ENCODE data around the gene FNBP1L.
"Not testable (repeated sequence)": the region's sequence is repeated elsewhere in the genome, so short reads cannot be mapped to it uniquely, and the experiment has no call there.

FNBP1L gene

GRCh38 chr1:93446837-93447451 lies 974 bp upstream of the FNBP1L start:
- peak; percentile 85 for DNase-seq

GRCh38 chr1:93448292-93448982 lies 519 bp downstream of the FNBP1L start:
- peak; percentile 42 for DNase-seq

GRCh38 chr1:93448983-93449804 lies 1.3 kb downstream of the FNBP1L start:
- peak; percentile 52 for DNase-seq

GRCh38 chr1:93450321-93450720 lies 2.4 kb downstream of the FNBP1L start:
- no peak for DNase-seq

- DNase-seq, result no peak
Measured at GRCh38 chr1:93453911-93454310, 6.0 kb downstream of the FNBP1L start.

DNA sequence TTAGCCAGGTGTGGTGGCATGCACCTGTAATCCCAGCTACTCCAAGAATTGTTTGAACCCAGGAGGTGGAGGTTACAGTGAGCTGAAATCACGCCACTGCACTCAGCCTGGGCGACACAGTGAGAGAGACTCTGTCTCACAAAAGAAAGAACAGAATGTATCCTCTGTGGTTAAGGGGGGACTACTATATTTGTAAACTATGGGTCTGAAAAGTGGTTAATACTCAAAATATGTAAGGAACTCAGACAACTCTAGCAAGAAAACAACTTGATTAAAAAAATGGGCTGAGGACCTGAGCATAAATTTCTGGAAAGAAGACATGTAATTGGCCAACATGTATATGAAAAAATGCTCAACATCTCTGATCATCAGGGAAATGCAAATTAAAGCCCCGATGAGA lies 11.2 kb downstream of the FNBP1L start:
- DNase-seq, result no peak

DNA sequence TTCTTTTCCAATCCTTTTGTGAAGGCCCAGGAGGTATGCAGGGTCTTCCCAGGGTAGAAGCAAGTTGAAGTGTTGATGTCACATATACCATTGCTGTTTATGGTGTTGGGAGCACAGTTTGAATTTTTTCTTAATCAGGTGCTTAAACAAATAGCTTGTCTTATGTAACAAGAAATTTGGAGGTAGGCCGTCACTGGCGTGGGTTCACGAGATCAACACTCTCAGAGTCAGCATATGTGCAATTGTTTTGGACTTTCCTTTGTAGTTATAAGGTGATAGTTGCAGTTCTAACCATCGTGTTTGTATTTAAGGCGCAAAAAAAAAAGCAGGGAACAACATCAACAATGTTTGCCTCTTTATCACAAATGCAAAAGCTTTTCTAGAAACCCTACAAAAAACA lies 13.3 kb downstream of the FNBP1L start:
- DNase-seq, result no peak

DNA sequence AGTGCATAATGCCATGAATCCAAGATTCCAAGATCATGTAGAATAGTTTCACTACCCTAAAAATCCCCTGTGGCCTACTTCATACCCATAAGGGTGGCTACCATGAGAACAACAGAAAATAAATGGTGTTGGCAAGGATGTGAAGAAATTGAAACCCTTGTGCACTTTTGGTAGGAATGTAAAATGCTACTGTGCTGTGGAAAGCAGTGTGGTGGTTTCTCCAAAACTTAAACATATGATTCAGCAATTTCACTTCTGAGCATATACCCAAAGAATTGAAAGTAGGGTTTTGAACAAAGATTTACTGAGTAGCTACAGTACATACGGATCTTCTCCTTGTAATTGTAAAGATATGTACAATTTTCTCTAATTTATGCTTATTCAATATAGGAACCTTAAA lies 16.0 kb downstream of the FNBP1L start:
- DNase-seq, result no peak

DNA sequence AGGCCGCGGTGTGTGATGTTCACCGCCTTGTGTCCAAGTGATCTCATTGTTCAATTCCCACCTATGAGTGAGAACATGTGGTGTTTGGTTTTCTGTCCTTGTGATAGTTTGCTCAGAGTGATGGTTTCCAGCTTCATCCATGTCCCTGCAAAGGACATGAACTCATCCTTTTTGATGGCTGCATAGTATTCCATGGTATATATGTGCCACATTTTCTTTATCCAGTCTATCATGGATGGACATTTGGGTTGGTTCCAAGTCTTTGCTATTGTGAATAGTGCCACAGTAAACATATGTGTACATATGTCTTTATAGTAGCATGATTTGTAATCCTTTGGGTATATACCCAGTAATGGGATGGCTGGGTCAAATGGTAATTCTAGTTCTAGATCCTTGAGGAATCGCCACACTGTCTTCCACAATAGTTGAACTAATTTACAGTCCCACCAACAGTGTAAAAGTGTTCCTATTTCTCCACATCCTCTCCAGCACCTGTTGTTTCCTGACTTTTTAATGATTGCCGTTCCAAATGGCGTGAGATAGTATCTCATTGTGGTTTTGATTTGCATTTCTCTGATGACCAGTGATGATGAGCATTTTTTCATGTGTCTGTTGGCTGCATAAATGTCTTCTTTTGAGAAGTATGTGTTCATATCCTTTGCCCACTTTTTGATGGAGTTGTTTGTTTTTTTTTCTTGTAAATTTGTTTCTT lies 17.6 kb downstream of the FNBP1L start:
- DNase-seq, result not testable (repeated sequence)

- DNase-seq, result no peak
Measured at GRCh38 chr1:93467606-93468005, 19.7 kb downstream of the FNBP1L start.

GRCh38 chr1:93468662-93469061 lies 20.7 kb downstream of the FNBP1L start:
- no peak for DNase-seq

- DNase-seq, result not testable (repeated sequence)
Measured at GRCh38 chr1:93469223-93469622, 21.3 kb downstream of the FNBP1L start.

GRCh38 chr1:93471284-93471683 lies 23.4 kb downstream of the FNBP1L start:
- no peak for DNase-seq

- no peak for DNase-seq
Measured at GRCh38 chr1:93471911-93472310, 24.0 kb downstream of the FNBP1L start.

- no peak for DNase-seq
Measured at GRCh38 chr1:93474321-93474720, 26.4 kb downstream of the FNBP1L start.

GRCh38 chr1:93475681-93476080 lies 27.8 kb downstream of the FNBP1L start:
- no peak for DNase-seq

- not testable (repeated sequence) for DNase-seq
Measured at GRCh38 chr1:93479133-93479745, 31.3 kb downstream of the FNBP1L start.

DNA sequence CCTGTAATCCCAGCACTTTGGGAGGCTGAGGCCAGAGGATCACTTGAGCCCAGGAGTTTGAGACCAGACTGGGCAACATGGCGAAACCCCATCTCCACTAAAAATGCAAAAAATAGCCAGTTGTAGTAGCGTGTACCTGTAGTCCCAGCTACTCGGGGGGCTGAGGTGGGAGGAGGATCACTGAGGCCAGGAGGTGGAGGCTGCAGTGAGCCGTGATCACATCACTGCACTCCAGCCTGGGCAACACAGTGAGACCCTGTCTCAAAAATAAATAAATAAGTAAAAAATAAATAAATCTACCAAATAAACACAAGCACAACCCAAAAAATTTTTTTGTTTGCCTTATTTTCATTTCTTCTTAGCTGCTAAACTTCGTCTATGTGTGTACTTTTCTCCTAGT lies 34.0 kb downstream of the FNBP1L start:
- not testable (repeated sequence) for DNase-seq

- DNase-seq, result no peak
Measured at GRCh38 chr1:93483200-93483599, 35.3 kb downstream of the FNBP1L start.

DNA sequence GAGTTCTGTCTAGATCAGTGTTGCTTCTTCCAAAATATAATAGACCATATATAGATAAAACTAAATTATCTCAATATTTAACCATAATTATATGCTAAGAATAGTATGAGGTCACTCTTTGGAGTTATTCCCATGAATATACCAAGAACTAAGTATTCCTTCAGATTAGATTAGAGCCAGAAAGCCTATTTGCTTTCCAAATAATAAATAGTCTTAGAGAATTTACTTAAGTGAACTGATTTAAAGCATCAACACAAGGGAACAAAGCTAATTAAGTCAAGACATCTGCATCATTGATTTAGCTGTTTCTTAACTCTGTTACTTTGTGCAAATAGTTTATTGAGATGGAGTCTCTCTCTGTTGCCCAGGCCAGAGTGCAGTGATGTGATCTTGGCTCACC lies 35.7 kb downstream of the FNBP1L start:
- no peak for DNase-seq

DNA sequence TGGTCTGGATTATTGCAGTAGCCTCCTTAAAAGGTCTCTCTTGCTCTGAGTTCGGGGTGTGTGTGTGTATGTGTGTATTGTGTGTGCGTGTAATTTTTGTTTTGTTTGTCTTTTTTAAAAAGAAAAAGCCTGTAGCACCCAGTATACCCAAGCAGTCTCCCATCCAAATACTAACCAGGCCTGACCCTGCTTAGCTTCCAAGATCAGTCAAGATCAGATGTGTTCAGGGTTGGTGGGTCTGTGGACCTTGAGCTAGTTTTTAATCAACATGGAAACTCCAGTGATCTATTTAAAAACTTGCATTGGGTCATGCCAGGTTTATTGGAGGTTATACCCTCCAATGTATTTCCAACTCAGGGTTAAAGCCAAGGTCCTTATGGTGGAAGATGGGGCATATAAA lies 40.3 kb downstream of the FNBP1L start:
- DNase-seq, result no peak

DNA sequence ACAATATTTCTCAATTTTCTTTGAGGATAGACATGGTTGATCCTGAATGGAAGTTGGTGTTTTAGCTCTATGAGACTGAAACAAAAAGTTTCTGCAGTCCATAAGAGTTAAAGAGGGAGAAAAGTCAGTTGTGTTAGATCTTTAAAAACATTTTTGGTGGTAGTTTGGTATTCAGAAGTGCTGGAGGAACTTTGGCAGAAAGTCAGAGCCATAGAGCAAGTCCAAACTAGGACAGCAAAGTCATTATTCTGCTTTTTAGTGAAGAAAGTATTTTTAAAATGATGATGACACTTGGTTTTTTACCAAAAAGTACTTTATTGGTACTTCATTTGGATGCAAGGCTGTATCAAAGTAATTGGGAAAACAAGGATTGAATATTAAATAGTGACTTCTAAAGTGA lies 41.8 kb downstream of the FNBP1L start:
- DNase-seq, result no peak

DNA sequence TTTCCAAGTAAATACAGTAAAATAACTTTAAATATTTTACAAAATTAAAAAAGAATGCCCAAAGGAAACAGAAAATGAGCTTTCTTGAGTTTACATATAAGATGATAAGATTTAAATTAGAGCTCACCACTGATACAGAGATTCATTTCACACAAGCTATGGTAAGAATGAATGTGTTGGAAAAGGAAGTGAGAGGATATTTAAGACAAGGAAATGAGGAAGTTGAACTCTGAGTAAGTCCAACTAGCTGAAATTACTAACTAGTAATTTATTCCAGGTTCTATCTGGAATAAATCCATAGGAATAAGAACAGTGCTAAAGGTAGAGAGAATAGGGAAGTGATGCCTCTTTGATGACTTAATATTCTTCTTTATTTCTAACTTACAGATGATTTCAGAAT lies 42.4 kb downstream of the FNBP1L start:
- DNase-seq, result no peak

Data from NCI-H2171 treated with DMSO at 0.1 percent for 48 hours (cell line).